ENCODE results near the gene LARGE2. TPM values are rescaled to one million over a fixed set of nuclear protein-coding genes. Genes with fewer than 3 reads are reported as not detected.
"Not testable (repeated sequence)": the region's sequence is repeated elsewhere in the genome, so short reads cannot be mapped to it uniquely, and the experiment has no call there.

The LARGE2 gene
- total RNA-seq, 1 experiment from 2014 or later: 30.1 TPM

GRCh38 chr11:45901626-45902025 lies 20.8 kb upstream of the LARGE2 start:
- no peak overlapping the region for H3K4me3 Mint-ChIP-seq (ENCODE audit: low read depth, unreplicated experiment)
- no peaks in the 10 kb centered on the region for H3K9me3 Mint-ChIP-seq (ENCODE audit: low read depth, unreplicated experiment)
- no peak for DNase-seq
- intact Hi-C loops (cut with micrococcal nuclease; ENCODE audit: unreplicated experiment): no loop called here
- peaks cover 29% of the 10 kb centered on the region for H3K27me3 Mint-ChIP-seq (ENCODE audit: unreplicated experiment)
- CTCF ChIA-PET: no interaction called here
- no peak for TF ChIP-seq CTCF (IDR thresholded peaks at IDR 0.05; ENCODE audit: unreplicated experiment)
- peaks cover 26% of the 10 kb centered on the region for H3K36me3 Mint-ChIP-seq (ENCODE audit: insufficient read depth, unreplicated experiment)
- BruUV-seq (replicated peaks): no TSS peak
- peaks cover 10% of the 10 kb centered on the region for H3K4me1 Mint-ChIP-seq (ENCODE audit: low read depth, unreplicated experiment)
- no peak overlapping the region for H3K27ac Mint-ChIP-seq (ENCODE audit: unreplicated experiment)

GRCh38 chr11:45902452-45903380 lies 19.7 kb upstream of the LARGE2 start:
- intact Hi-C loops (cut with micrococcal nuclease; ENCODE audit: unreplicated experiment): no loop called here
- no peak overlapping the region for H3K27ac Mint-ChIP-seq (ENCODE audit: unreplicated experiment)
- peaks cover 10% of the 10 kb centered on the region for H3K4me1 Mint-ChIP-seq (ENCODE audit: low read depth, unreplicated experiment)
- H3K36me3 Mint-ChIP-seq (ENCODE audit: insufficient read depth, unreplicated experiment): peaks cover 36% of the 10 kb centered on the region
- H3K9me3 Mint-ChIP-seq (ENCODE audit: low read depth, unreplicated experiment): no peaks in the 10 kb centered on the region
- CTCF ChIA-PET: interaction anchor here (0.6 kb wide), 1 partner anchor 65 kb away, joined by 3 read pairs; no protein-coding TSS in a partner anchor
- BruUV-seq (replicated peaks): no TSS peak
- no peak overlapping the region for H3K4me3 Mint-ChIP-seq (ENCODE audit: low read depth, unreplicated experiment)
- DNase-seq: no peak
- no peak for TF ChIP-seq CTCF (IDR thresholded peaks at IDR 0.05; ENCODE audit: unreplicated experiment)
- H3K27me3 Mint-ChIP-seq (ENCODE audit: unreplicated experiment): peaks cover 25% of the 10 kb centered on the region

GRCh38 chr11:45904309-45904915 lies 18.0 kb upstream of the LARGE2 start:
- TF ChIP-seq CTCF (IDR thresholded peaks at IDR 0.05; ENCODE audit: unreplicated experiment): no peak
- DNase-seq: no peak
- H3K27ac Mint-ChIP-seq (ENCODE audit: unreplicated experiment): no peak overlapping the region
- H3K4me3 Mint-ChIP-seq (ENCODE audit: low read depth, unreplicated experiment): no peak overlapping the region
- peaks cover 26% of the 10 kb centered on the region for H3K36me3 Mint-ChIP-seq (ENCODE audit: insufficient read depth, unreplicated experiment)
- no TSS peak for BruUV-seq (replicated peaks)
- CTCF ChIA-PET: no interaction called here
- H3K27me3 Mint-ChIP-seq (ENCODE audit: unreplicated experiment): peaks cover 18% of the 10 kb centered on the region
- intact Hi-C loops (cut with micrococcal nuclease; ENCODE audit: unreplicated experiment): no loop called here
- peaks cover 10% of the 10 kb centered on the region for H3K4me1 Mint-ChIP-seq (ENCODE audit: low read depth, unreplicated experiment)
- no peaks in the 10 kb centered on the region for H3K9me3 Mint-ChIP-seq (ENCODE audit: low read depth, unreplicated experiment)

GRCh38 chr11:45905095-45905494 lies 17.4 kb upstream of the LARGE2 start:
- Mint-ChIP-seq H3K4me1 (ENCODE audit: low read depth, unreplicated experiment) (peaks cover 10% of the 10 kb centered on the region), H3K27ac (ENCODE audit: unreplicated experiment) (no peak overlapping the region), H3K36me3 (ENCODE audit: insufficient read depth, unreplicated experiment) (peaks cover 20% of the 10 kb centered on the region), H3K4me3 (ENCODE audit: low read depth, unreplicated experiment) (no peak overlapping the region), H3K27me3 (ENCODE audit: unreplicated experiment) (peaks cover 16% of the 10 kb centered on the region), H3K9me3 (ENCODE audit: low read depth, unreplicated experiment) (no peaks in the 10 kb centered on the region)
- TF ChIP-seq CTCF (IDR thresholded peaks at IDR 0.05; ENCODE audit: unreplicated experiment): no peak
- intact Hi-C loops (cut with micrococcal nuclease; ENCODE audit: unreplicated experiment): no loop called here
- CTCF ChIA-PET: no interaction called here
- BruUV-seq (replicated peaks): no TSS peak
- DNase-seq: no peak

- H3K36me3 Mint-ChIP-seq (ENCODE audit: insufficient read depth, unreplicated experiment): peaks cover 20% of the 10 kb centered on the region
- peaks cover 11% of the 10 kb centered on the region for H3K27me3 Mint-ChIP-seq (ENCODE audit: unreplicated experiment)
- CTCF ChIA-PET; intact Hi-C loops (cut with micrococcal nuclease; ENCODE audit: unreplicated experiment); H3K9me3 Mint-ChIP-seq (ENCODE audit: low read depth, unreplicated experiment); DNase-seq; H3K4me3 Mint-ChIP-seq (ENCODE audit: low read depth, unreplicated experiment); H3K27ac Mint-ChIP-seq (ENCODE audit: unreplicated experiment); BruUV-seq (replicated peaks); H3K4me1 Mint-ChIP-seq (ENCODE audit: low read depth, unreplicated experiment): not testable (repeated sequence)
Measured at GRCh38 chr11:45905576-45905975, 16.9 kb upstream of the LARGE2 start.
